T-helper 2 cell (primary cell): ENCODE data around the gene LRP2BP.
"Not testable (repeated sequence)": the region's sequence is repeated elsewhere in the genome, so short reads cannot be mapped to it uniquely, and the experiment has no call there.

ENCODE experiments used
- DNase-seq, 5 experiments: peaks; one replicate each; pipeline versions ENCODE4 v3.0.0 to v3.0.0-alpha.2; 2012 to 2022

Gene LRP2BP

GRCh38 chr4:185361872-185362271, 33.9 kb downstream of the LRP2BP start:
- no peak for DNase-seq

- DNase-seq = peak in 1 of 5 experiments; percentile 68
Measured at GRCh38 chr4:185359767-185360446, 35.8 kb downstream of the LRP2BP start.

- no peak for DNase-seq
Measured at GRCh38 chr4:185358959-185359358, 36.8 kb downstream of the LRP2BP start.

DNA sequence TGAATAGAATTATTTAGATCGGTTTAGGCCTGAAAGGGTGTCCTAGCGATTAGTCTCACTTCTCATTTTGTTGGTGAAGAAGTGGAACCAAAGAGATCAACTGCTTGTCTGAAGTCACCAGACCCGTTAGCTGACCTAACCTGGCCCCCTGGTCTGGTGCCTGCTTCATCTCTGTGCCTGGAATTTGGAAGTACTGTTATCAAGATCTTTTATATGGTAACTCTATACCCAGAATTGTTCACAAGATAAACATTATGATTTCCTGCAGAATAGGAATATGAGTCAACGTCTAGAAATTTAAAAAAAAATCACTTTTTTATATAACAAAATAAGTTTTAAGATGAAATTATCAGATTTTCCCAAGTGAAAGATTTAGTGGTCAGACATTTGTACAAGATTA, 37.2 kb downstream of the LRP2BP start:
- DNase-seq = no peak

GRCh38 chr4:185357733-185358440, 37.8 kb downstream of the LRP2BP start:
- no peak for DNase-seq

- no peak for DNase-seq
Measured at GRCh38 chr4:185357211-185357610, 38.5 kb downstream of the LRP2BP start.

- DNase-seq = no peak
Measured at GRCh38 chr4:185352741-185353140, 43.0 kb downstream of the LRP2BP start.

DNA sequence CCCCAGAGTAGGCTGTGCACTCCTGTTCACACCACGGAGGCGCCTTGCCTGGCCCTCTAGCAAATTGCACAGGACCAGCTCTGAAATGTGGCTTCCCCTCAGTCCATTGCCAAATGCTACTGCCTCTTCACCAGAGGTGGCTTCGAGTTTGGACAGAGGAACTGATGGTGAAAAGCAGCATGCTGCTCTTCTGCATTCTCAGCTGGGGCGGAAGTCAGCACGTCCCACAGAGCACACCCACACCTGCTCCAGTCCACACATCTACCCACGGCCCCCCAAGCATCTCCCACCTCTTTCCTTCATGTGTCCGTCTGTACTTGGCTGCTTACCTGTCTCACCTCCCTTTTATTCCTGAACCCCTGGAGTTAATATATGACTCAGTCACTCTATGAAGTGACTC, 43.5 kb downstream of the LRP2BP start:
- DNase-seq = no peak

DNA sequence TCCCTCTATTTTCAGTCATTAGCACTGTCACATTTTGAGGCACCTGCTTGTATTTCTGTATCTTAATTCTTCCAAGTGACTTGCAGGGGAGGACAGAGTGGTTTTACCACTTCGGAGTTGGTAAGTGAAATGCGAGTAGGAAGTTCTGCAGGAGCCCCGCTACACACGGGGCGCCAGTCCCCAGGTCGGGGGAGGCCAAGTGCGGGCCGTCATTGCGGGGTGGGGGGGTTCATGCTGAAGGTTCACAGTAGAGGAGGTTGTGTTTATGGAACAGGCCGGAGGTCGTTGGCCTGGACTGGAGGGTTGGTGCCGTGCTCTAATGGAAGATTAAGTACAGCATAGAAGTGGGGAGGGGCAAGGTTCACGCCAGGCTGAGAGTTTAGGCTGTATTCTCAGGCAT, 44.0 kb downstream of the LRP2BP start:
- no peak for DNase-seq

DNA sequence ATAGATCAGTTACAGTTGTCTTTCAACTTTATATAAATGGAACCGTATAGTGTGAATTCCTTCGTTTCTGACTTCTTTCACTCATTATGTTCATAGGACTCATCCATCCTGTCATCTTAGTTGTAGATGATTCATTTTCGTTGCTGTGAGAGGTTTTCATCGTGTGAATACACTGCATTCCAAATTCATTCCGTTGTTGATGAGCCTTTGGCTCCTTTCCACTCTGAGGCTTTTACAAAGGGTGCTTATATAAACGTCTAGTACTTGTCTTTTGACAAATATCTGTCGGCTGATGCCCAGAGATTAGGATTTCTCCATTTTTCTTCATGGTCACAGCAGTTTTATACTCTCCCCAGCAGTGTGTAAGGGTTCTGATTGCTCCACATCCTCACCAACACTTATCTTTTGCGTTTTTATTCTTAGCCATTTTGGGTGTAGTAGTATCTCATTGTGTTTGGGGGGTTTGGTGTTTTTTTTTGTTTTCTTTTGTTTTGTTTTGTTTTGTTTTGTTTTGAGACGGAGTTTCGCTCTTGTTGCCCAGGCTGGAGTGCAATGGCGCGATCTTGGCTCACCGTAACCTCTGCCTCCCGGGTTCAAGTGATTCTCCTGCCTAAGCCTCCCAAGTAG, 48.6 kb downstream of the LRP2BP start:
- no peak for DNase-seq

- peak in 1 of 5 experiments; percentile 41 for DNase-seq
Measured at GRCh38 chr4:185344743-185345538, 50.8 kb downstream of the LRP2BP start.

DNA sequence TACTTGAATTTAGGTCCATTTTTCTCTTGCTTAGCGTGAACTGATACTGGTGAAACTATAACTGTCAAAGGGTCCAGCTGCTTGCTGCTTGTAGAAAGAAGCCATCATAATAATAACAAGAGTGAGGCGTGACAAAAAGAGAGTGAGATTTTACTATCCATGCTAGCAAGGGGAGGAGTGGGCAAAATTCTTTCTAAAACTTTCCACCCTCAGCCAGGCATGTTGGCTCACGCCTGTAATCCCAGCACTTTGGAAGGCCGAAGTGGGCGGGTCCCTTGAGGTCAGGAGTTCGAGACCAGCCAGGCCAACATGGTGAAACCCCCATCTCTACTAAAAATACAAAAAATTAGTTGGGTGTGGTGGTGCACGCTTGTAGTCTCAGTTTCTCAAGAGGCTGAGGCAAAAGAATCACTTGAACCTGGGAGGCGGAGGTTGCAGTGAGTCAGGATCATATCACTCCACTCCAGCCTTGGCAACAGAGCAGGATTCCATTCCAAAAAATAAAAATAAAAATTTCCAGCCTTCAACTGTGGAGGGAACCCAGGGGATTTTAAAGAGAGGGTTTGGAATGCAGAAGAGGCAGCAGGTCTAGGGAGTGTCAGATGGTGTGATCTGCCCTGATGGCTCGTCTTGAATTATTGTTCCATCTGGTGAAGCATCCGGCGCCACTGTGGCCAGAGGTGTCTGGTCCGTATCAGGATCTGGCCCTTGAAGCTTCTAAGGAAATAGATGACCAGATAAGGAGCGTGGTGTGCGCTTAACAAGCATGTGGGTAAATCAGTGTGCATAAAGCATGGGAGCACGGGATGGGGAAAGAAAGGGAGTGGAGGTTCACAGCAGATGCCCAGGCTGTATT, 51.8 kb downstream of the LRP2BP start:
- no peak for DNase-seq

DNA sequence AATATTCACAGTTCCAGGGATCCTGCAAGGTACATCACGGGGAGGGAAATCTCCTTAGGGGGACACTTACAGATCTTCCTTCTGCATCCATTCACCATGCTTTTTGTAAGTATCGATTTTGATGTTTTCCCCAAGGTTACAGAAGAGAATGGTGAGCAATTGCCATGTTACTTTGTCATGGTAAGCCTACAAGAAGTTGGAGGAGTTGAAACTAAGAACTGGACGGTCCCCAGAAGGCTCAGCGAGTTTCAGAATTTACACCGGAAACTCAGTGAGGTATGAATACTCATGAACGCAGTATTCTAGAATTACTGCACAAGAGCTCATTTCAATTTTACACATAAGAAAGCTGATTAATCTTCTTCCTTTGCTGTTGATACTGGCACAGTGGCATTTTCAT, 53.9 kb downstream of the LRP2BP start:
- peak in 1 of 5 experiments; percentile 50 for DNase-seq

DNA sequence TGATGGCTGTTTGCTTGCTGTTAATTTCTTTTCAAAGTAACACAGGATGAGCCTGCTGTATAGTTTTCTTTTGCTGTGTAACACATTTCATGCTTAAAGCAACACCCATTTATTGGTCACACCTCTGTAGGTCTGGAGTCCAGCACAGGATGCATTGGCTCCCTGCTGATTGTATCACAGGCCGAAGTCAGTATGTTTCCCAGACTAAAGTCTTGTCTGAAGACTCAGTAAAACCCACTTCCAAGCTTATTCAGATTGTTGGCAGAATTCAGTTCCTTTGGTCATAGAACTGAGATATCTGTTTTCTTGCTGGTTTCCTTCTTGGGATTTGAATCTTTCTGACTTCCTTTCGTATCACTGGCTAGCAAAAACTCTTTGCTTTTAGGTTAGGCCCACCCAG, 54.3 kb downstream of the LRP2BP start:
- DNase-seq = no peak

DNA sequence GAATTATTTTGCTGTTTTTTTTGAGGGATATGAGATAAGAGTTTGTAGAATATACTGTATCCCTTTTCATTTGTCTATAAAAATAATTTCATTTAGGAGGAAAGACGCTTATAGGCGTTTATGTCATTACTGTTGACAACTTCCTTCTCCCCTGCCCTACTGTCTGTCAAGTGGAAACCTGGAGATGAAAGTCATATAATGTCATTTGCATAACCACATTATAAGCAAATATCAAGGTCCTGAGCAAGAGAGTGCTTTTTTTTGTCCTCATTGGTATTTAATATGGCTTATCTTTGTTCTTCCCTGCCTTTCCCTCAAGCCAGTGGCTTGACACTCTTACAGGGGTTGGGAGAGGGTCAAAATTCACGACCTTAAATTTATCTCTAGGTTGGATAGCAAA, 55.8 kb downstream of the LRP2BP start:
- DNase-seq = no peak

- no peak for DNase-seq
Measured at GRCh38 chr4:185335579-185335978, 60.1 kb downstream of the LRP2BP start.

- no peak for DNase-seq
Measured at GRCh38 chr4:185334326-185334725, 61.4 kb downstream of the LRP2BP start.

DNA sequence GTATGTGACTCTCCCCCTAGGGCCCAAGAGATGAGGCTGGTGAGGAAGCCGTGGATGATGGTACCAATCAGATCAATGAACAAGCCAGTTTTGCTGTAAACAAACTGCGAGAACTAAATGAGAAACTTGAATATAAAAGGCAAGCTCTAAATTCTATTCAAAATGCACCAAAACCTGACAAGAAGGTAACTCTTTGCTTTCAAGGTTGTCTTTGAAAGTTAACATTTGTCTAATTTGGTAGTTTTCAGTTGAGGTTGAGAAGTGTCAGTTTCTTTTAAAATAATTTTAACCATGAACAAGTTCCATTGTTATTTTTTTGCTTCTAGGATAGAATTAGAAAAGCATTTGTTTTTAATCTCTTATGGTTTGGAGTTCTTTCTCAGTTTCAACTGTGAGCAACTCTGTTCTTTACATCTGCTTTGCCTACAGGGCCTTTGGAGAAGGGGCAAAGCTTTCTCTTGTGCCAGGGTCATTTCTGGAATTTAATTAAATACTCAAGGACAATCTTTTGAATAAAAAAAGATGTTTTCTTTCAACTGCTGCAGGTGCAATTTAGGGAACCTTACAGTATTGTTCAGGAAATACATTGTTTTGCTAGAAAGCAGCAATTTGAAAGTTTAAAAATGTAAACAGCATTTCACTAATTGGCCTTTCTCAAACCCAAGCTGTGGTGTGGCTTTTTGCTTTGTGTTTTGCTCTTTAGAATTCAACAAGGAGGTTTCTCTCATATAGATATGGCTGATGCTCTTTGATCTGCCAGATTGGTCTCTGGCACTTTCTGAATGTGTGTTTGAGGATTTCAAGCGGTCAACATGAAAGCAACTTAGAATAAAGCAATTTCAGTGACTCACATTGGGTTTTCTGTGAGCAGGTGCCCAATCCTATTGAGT, 62.9 kb downstream of the LRP2BP start:
- peak in 1 of 5 experiments; percentile 69 for DNase-seq

DNA sequence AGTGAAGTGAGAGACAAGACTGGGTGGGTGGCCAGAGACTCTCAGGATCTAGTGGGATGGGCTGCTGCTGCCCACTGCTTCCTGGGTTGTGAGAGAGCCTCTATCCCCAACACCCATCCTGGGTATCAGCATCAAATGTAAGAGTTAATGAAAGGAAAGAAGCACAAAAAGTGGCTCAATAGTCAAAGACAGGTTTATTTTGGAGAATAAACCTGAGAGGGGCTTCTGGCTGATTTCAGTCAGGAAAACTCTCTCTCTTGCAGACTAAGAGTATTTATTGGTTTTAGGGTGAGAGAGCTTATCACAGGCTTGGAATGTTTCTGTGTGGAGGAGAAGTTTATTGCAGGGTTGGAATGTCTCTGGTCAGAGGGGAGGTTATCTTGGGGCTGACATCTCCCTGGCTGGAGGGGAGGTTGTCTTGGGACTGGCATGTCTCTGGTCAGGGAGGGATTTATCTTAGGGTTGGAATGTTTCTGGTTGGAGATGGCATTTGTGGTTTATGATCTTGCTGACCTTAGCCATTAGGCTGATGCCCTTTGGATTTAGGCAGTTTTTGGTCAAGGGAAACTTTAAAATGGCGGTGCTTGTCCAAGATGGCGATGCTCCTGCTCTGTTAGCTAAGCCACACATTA, 65.7 kb downstream of the LRP2BP start:
- DNase-seq = not testable (repeated sequence)

DNA sequence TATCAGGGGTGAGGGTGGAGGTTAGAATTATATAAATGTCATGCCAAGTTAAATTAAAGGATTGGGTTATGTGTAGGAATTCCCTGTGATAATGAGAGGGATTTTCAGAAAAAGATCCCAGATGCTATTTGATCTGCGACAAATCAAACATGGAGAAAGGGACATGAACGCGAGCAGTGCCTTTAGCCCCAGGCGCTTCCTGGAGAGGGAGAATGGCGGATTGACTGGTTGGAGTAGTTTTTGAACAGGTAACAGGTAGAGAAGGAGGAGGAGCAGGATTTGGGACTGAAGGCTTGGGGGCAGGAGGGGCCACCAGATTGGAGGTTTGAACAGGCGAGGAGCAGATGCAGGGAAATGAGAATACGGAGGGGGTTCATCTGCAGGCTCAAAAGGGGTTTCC, 67.1 kb downstream of the LRP2BP start:
- DNase-seq = no peak

DNA sequence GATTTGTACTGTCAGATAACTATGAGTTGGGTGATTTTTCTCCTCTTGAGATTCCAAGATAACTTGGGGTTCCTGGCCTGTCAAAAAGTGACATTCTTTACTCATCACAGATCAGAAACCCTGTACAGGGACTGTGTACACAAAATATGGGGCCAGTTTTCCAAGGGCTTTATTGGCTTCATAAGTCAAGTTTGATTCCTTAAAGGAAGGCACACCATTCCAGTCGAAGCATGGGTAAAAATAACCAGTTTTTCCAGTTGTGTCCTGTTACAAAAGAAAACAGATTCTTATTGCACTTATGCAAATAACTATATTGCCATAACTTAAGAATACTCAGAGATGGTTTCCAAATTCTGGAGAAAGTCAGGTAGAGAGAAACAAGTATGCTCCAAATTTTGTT, 70.0 kb downstream of the LRP2BP start:
- DNase-seq = not testable (repeated sequence)
